Measurements from ENCODE around the gene GRB14. TPM values are rescaled to one million over a fixed set of nuclear protein-coding genes. Genes with fewer than 3 reads are reported as not detected.
A peak's percentile ranks its signal among the peaks of the same experiment; 100 is the strongest.

The GRB14 gene
- polyA plus RNA-seq, 1 of the 3 experiments (the other 2 are of a cell fraction) = 3.9 TPM

DNA sequence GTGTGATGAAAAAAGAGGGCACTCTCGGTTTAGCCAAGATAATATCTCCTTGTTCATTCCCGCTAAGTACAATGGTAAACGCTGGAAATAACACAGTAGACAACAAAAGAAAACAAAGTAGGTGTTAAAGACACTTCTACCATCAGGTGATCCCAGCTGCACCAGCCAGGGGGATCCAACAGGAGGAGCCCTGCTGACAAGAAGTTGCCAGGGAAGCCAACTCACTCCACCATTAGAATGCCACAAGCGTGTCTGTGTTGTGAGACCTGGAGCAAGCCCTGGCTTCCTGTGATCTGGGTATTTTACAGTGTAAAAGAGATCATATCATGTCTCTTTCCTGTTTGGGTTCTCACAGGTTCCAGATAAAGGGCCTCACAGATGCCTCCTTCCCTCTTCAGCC lies 117.0 kb downstream of the GRB14 start:
- ChIA-PET POLR2A (no interaction called here), CTCF (interaction anchor here (1.0 to 1.7 kb wide), 2 partner anchors 25 to 1322 kb away, joined by 3 read pairs; no protein-coding TSS in a partner anchor)
- WGBS (ENCODE audit: low lambda C conversion rate) = 92% methylated on average over 3 of the region's 4 CpGs
- Histone ChIP-seq H3K79me2 (ENCODE audit: insufficient read depth) (no peaks in the 10 kb centered on the region), H3F3A (replicated peaks; ENCODE audit: insufficient read depth) (peaks cover 2% of the 10 kb centered on the region), H3K9me2 (no peaks in the 10 kb centered on the region), H3K9me3 (no peaks in the 10 kb centered on the region), H3K4me1 (ENCODE audit: control insufficient read depth in 1 of 2, insufficient read depth in 2 of 2, low read depth in 1 of 2, low read length in 1 of 2) (no peaks in the 10 kb centered on the region), H3K4me2 (no peak overlapping the region), H3K27me3 (ENCODE audit: insufficient read depth) (no peaks in the 10 kb centered on the region), H3K36me3 (replicated peaks in 1 of 2; ENCODE audit: control insufficient read depth in 1 of 2, insufficient read depth in 2 of 2, low read length in 1 of 2) (peaks cover 2 to 11% of the 10 kb centered on the region in 2 experiments), H2AFZ (ENCODE audit: low read depth) (no peak overlapping the region), H4K20me1 (ENCODE audit: insufficient read depth) (no peaks in the 10 kb centered on the region), H3K4me3 (ENCODE audit: low read depth in 2 of 2, low read length in 1 of 2) (no peak overlapping the region), H3K27ac (ENCODE audit: low read depth in 2 of 2, low read length in 1 of 2) (no peak overlapping the region), H3K9ac (no peak overlapping the region)
- TF ChIP-seq SIN3A (IDR thresholded peaks at IDR 0.05; ENCODE audit: borderline replicate concordance, low read depth, low read length) (no peak), RAD21 (IDR thresholded peaks at IDR 0.05; ENCODE audit: low read length) (peak; percentile 3; the same call in 1 of the 2 replicates), TEAD4 (IDR thresholded peaks at IDR 0.05; ENCODE audit: borderline replicate concordance, insufficient read depth) (no peak), SMC3 (IDR thresholded peaks at IDR 0.05; ENCODE audit: low read depth, low read length) (no peak; the same call in 1 of the 2 replicates)
- TF ChIP-seq, protein P1, sequence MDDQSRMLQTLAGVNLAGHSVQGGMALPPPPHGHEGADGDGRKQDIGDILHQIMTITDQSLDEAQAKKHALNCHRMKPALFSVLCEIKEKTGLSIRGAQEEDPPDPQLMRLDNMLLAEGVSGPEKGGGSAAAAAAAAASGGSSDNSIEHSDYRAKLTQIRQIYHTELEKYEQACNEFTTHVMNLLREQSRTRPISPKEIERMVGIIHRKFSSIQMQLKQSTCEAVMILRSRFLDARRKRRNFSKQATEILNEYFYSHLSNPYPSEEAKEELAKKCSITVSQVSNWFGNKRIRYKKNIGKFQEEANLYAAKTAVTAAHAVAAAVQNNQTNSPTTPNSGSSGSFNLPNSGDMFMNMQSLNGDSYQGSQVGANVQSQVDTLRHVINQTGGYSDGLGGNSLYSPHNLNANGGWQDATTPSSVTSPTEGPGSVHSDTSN (IDR thresholded peaks at IDR 0.05) = no peak
- TF ChIP-seq, protein P2, sequence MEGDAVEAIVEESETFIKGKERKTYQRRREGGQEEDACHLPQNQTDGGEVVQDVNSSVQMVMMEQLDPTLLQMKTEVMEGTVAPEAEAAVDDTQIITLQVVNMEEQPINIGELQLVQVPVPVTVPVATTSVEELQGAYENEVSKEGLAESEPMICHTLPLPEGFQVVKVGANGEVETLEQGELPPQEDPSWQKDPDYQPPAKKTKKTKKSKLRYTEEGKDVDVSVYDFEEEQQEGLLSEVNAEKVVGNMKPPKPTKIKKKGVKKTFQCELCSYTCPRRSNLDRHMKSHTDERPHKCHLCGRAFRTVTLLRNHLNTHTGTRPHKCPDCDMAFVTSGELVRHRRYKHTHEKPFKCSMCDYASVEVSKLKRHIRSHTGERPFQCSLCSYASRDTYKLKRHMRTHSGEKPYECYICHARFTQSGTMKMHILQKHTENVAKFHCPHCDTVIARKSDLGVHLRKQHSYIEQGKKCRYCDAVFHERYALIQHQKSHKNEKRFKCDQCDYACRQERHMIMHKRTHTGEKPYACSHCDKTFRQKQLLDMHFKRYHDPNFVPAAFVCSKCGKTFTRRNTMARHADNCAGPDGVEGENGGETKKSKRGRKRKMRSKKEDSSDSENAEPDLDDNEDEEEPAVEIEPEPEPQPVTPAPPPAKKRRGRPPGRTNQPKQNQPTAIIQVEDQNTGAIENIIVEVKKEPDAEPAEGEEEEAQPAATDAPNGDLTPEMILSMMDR (IDR thresholded peaks at IDR 0.05) = peak; percentile 38; the same call in 1 of the 2 replicates
- DNase-seq = no peak

DNA sequence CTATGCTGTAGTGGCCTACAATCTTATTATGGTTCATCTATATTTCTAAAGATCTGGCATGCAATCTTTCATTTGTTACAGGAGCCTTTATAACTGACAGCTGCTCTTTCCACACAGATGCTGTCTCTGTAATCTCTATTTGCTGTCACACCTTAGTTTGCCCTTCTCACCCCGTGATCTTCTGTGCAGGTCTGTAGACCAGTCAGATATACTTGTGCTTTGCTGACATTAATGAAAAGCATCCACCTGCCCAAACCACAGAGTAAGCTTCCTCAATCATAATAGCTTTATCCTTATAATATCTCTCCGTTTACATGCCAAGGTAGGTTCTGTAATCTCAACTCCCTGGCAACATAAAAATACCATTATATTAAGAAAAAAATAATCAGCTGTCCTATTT lies 122.4 kb downstream of the GRB14 start:
- Histone ChIP-seq H3F3A (replicated peaks; ENCODE audit: insufficient read depth) (peaks cover 5% of the 10 kb centered on the region), H3K9ac (no peak overlapping the region), H3K4me1 (ENCODE audit: control insufficient read depth in 1 of 2, insufficient read depth in 2 of 2, low read depth in 1 of 2, low read length in 1 of 2) (no peaks in the 10 kb centered on the region), H3K27me3 (ENCODE audit: insufficient read depth) (no peaks in the 10 kb centered on the region), H3K9me3 (no peaks in the 10 kb centered on the region), H3K9me2 (no peaks in the 10 kb centered on the region), H3K79me2 (ENCODE audit: insufficient read depth) (no peaks in the 10 kb centered on the region), H3K36me3 (replicated peaks in 1 of 2; ENCODE audit: control insufficient read depth in 1 of 2, insufficient read depth in 2 of 2, low read length in 1 of 2) (peaks cover 2 to 13% of the 10 kb centered on the region in 2 experiments), H4K20me1 (ENCODE audit: insufficient read depth) (no peaks in the 10 kb centered on the region), H3K27ac (ENCODE audit: low read depth in 2 of 2, low read length in 1 of 2) (no peak overlapping the region), H2AFZ (ENCODE audit: low read depth) (no peak overlapping the region), H3K4me3 (ENCODE audit: low read depth in 2 of 2, low read length in 1 of 2) (no peak overlapping the region), H3K4me2 (no peak overlapping the region)
- no peak for DNase-seq
- 86% methylated on average over 2 of the region's 2 CpGs for WGBS (ENCODE audit: low lambda C conversion rate)
- ChIA-PET POLR2A (no interaction called here), CTCF (interaction anchor here (0.6 to 2.4 kb wide), 6 partner anchors 16 to 1330 kb away, joined by 3 to 8 read pairs (median 4); no protein-coding TSS in a partner anchor)
- no peak for TF ChIP-seq TCF12 (IDR thresholded peaks at IDR 0.05)
- TF ChIP-seq, protein P2 (IDR thresholded peaks at IDR 0.05) = no peak
- no peak for TF ChIP-seq JUND (IDR thresholded peaks at IDR 0.05)
- TF ChIP-seq GABPA (IDR thresholded peaks at IDR 0.05; ENCODE audit: low read depth) = no peak
- no peak for TF ChIP-seq CHD2 (IDR thresholded peaks at IDR 0.05; ENCODE audit: low read length, partially characterized antibody)
- TF ChIP-seq EZH2phosphoT487 (IDR thresholded peaks at IDR 0.05; ENCODE audit: borderline replicate concordance, low read depth) = no peak
- TF ChIP-seq, protein P1 (IDR thresholded peaks at IDR 0.05) = no peak
- TF ChIP-seq FOSL2 (IDR thresholded peaks at IDR 0.05; ENCODE audit: borderline replicate concordance, low read depth) = no peak
- TF ChIP-seq, protein P3, sequence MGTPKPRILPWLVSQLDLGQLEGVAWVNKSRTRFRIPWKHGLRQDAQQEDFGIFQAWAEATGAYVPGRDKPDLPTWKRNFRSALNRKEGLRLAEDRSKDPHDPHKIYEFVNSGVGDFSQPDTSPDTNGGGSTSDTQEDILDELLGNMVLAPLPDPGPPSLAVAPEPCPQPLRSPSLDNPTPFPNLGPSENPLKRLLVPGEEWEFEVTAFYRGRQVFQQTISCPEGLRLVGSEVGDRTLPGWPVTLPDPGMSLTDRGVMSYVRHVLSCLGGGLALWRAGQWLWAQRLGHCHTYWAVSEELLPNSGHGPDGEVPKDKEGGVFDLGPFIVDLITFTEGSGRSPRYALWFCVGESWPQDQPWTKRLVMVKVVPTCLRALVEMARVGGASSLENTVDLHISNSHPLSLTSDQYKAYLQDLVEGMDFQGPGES (IDR thresholded peaks at IDR 0.05; ENCODE audit: low read depth, low read length) = no peak
- no peak for TF ChIP-seq TEAD4 (IDR thresholded peaks at IDR 0.05; ENCODE audit: borderline replicate concordance, insufficient read depth)

Data from SK-N-SH (cell line).